GM12865 (cell line): Measurements from ENCODE around the gene ODAD2.
"Not testable (repeated sequence)": the region's sequence is repeated elsewhere in the genome, so short reads cannot be mapped to it uniquely, and the experiment has no call there.

Source experiments
- DNase-seq: peaks from one replicate; pipeline ENCODE4 v3.0.0; 2010; ENCODE audit warnings: low read depth
- H3K4me3 ChIP-seq: 2 replicates; pipeline ENCODE4 v1.5.1; 2011; ENCODE audit warnings: mild to moderate bottlenecking, low read depth, low read length, control low read depth
- CTCF ChIP-seq: IDR thresholded peaks from 2 replicates; pipeline ENCODE4 v1.5.1; 2011; ENCODE audit warnings: low read length, control low read depth, low read depth, inconsistent platforms; ENCODE audit not compliant: insufficient read depth; ENCODE audit errors: missing control alignments

ODAD2 gene

GRCh38 chr10:27998178-27998953, 513 bp downstream of the ODAD2 start:
- TF ChIP-seq CTCF: no peak
- H3K4me3 ChIP-seq: no peak overlapping the region
- no peak for DNase-seq

GRCh38 chr10:27997865-27998177, 1.1 kb downstream of the ODAD2 start:
- TF ChIP-seq CTCF: no peak
- no peak for DNase-seq
- no peak overlapping the region for H3K4me3 ChIP-seq

- H3K4me3 ChIP-seq: no peak overlapping the region
- no peak for TF ChIP-seq CTCF
- DNase-seq: no peak
These were observed 3.6 kb downstream of the ODAD2 start for GRCh38 chr10:27995311-27995710.

GRCh38 chr10:27989357-27989756, 9.5 kb downstream of the ODAD2 start:
- not testable (repeated sequence) for DNase-seq, H3K4me3 ChIP-seq

- no peak for DNase-seq
- TF ChIP-seq CTCF: no peak
These were observed 12.1 kb downstream of the ODAD2 start for GRCh38 chr10:27986821-27987220.

GRCh38 chr10:27982875-27983543, 15.9 kb downstream of the ODAD2 start:
- no peak overlapping the region for H3K4me3 ChIP-seq
- DNase-seq: no peak

More at GRCh38 chr10:27986821-27987220, 12.1 kb downstream of the ODAD2 start:
- H3K4me3 ChIP-seq: no peak overlapping the region

GRCh38 chr10:27981744-27982143, 17.1 kb downstream of the ODAD2 start:
- DNase-seq: no peak
- TF ChIP-seq CTCF: no peak

More at GRCh38 chr10:27982875-27983543, 15.9 kb downstream of the ODAD2 start:
- TF ChIP-seq CTCF: no peak

GRCh38 chr10:27970795-27971194, 28.1 kb downstream of the ODAD2 start:
- not testable (repeated sequence) for H3K4me3 ChIP-seq, DNase-seq

More at GRCh38 chr10:27981744-27982143, 17.1 kb downstream of the ODAD2 start:
- no peak overlapping the region for H3K4me3 ChIP-seq

- not testable (repeated sequence) for DNase-seq, H3K4me3 ChIP-seq
These were observed 28.9 kb downstream of the ODAD2 start for GRCh38 chr10:27969931-27970330.
